Mesodermal cell (in vitro differentiated cells): ENCODE data around the gene SLC31A1.
A peak's percentile ranks its signal among the peaks of the same experiment; 100 is the strongest.
"Not testable (repeated sequence)": the region's sequence is repeated elsewhere in the genome, so short reads cannot be mapped to it uniquely, and the experiment has no call there.

Experiments
- H3K27ac ChIP-seq: 2 replicates; pipeline ENCODE4 v1.7.0; 2013; ENCODE audit warnings: mild to moderate bottlenecking, low read depth, low read length, moderate library complexity; ENCODE audit not compliant: severe bottlenecking
- H3K36me3 ChIP-seq: 2 replicates; pipeline ENCODE4 v1.7.1; 2013; ENCODE audit warnings: mild to moderate bottlenecking, low read length, moderate library complexity; ENCODE audit not compliant: control insufficient read depth, insufficient read depth
- H3K4me1 ChIP-seq: one replicate; pipeline ENCODE4 v1.7.1; 2013; ENCODE audit warnings: mild to moderate bottlenecking, low read length; ENCODE audit not compliant: insufficient read depth, control insufficient read depth, poor library complexity, severe bottlenecking
- H3K4me3 ChIP-seq: 2 replicates; pipeline ENCODE4 v1.7.0; 2013; ENCODE audit warnings: low read length, control low read depth, mild to moderate bottlenecking; ENCODE audit not compliant: insufficient read depth, poor library complexity, severe bottlenecking; ENCODE audit errors: extremely low read depth
- H3K9me3 ChIP-seq: 2 replicates; pipeline ENCODE4 v1.7.1; 2013; ENCODE audit warnings: mild to moderate bottlenecking, low read length, moderate library complexity; ENCODE audit not compliant: control insufficient read depth
- WGBS, 2 experiments: methylation state at CpG; one replicate each; pipeline ENCODE4 v1.1.5; 2013; ENCODE audit warnings: missing lambda C conversion rate in 2 of 2; ENCODE audit not compliant: insufficient coverage in 2 of 2; 5-methylcytosine and 5-hydroxymethylcytosine counted together

SLC31A1 gene

GRCh38 chr9:113219969-113220368 lies 1.4 kb upstream of the SLC31A1 start:
- no peak overlapping the region for H3K27ac ChIP-seq
- H3K4me1 ChIP-seq, result peaks cover 7% of the 10 kb centered on the region
- no peaks in the 10 kb centered on the region for H3K9me3 ChIP-seq
- peak overlapping the region; percentile 96 for H3K4me3 ChIP-seq
- peaks cover 5% of the 10 kb centered on the region for H3K36me3 ChIP-seq
- WGBS, 2 experiments, result 92% methylated on average over 1 of the region's 1 CpG; no CpG with 5 or more reads in 1 of the 2 experiments

- peaks cover 7% of the 10 kb centered on the region for H3K4me1 ChIP-seq
- H3K4me3 ChIP-seq, result peak overlapping the region; percentile 96
- no peaks in the 10 kb centered on the region for H3K9me3 ChIP-seq
- H3K36me3 ChIP-seq, result peaks cover 5% of the 10 kb centered on the region
- 5 to 15% methylated on average over 8 to 9 of the region's 11 CpGs for WGBS, 2 experiments
- peak overlapping the region; percentile 68 for H3K27ac ChIP-seq
Measured at GRCh38 chr9:113220467-113221002, 809 bp upstream of the SLC31A1 start.

- peaks cover 6% of the 10 kb centered on the region for H3K36me3 ChIP-seq
- H3K4me3 ChIP-seq, result peak overlapping the region; percentile 96
- H3K9me3 ChIP-seq, result no peaks in the 10 kb centered on the region
- H3K4me1 ChIP-seq, result peaks cover 7% of the 10 kb centered on the region
- 5 to 16% methylated on average over 13 to 14 of the region's 20 CpGs for WGBS, 2 experiments
- peak overlapping the region; percentile 44 for H3K27ac ChIP-seq
Measured at GRCh38 chr9:113221800-113222481, 597 bp downstream of the SLC31A1 start.

- no peaks in the 10 kb centered on the region for H3K9me3 ChIP-seq
- peak overlapping the region; percentile 96 for H3K4me3 ChIP-seq
- H3K27ac ChIP-seq, result no peak overlapping the region
- peaks cover 11% of the 10 kb centered on the region for H3K36me3 ChIP-seq
- WGBS, 2 experiments, result 72 to 78% methylated on average over 4 to 5 of the region's 5 CpGs
- H3K4me1 ChIP-seq, result peaks cover 7% of the 10 kb centered on the region
Measured at GRCh38 chr9:113222482-113222841, 1.1 kb downstream of the SLC31A1 start.

- Histone ChIP-seq H3K4me1 (peaks cover 7% of the 10 kb centered on the region), H3K4me3 (no peak overlapping the region), H3K9me3 (no peaks in the 10 kb centered on the region), H3K27ac (no peak overlapping the region), H3K36me3 (peaks cover 21% of the 10 kb centered on the region)
- 100% methylated on average over 1 of the region's 2 CpGs; no CpG with 5 or more reads in 1 of the 2 experiments for WGBS, 2 experiments
Measured at GRCh38 chr9:113223963-113224362, 2.6 kb downstream of the SLC31A1 start.

- peaks cover 25% of the 10 kb centered on the region for H3K36me3 ChIP-seq
- H3K4me1 ChIP-seq, result peaks cover 7% of the 10 kb centered on the region
- no peak overlapping the region for H3K27ac ChIP-seq
- whole genome bisulfite sequencing, 2 experiments, result 77 to 89% methylated on average over 1 of the region's 1 CpG
- no peaks in the 10 kb centered on the region for H3K9me3 ChIP-seq
- H3K4me3 ChIP-seq, result no peak overlapping the region
Measured at GRCh38 chr9:113227436-113227835, 6.1 kb downstream of the SLC31A1 start.

- no peak overlapping the region for H3K4me3 ChIP-seq
- peaks cover 25% of the 10 kb centered on the region for H3K36me3 ChIP-seq
- H3K4me1 ChIP-seq, result no peaks in the 10 kb centered on the region
- no peaks in the 10 kb centered on the region for H3K9me3 ChIP-seq
- 100% methylated on average over 1 of the region's 3 CpGs; no CpG with 5 or more reads in 1 of the 2 experiments for WGBS, 2 experiments
- no peak overlapping the region for H3K27ac ChIP-seq
Measured at GRCh38 chr9:113228130-113228665, 6.9 kb downstream of the SLC31A1 start.

GRCh38 chr9:113231701-113232100 lies 10.4 kb downstream of the SLC31A1 start:
- H3K27ac ChIP-seq, result no peak overlapping the region
- no peaks in the 10 kb centered on the region for H3K4me1 ChIP-seq
- no peak overlapping the region for H3K4me3 ChIP-seq
- H3K9me3 ChIP-seq, result no peaks in the 10 kb centered on the region
- H3K36me3 ChIP-seq, result peaks cover 20% of the 10 kb centered on the region
- WGBS, 2 experiments, result 93% methylated on average over 2 of the region's 2 CpGs; no CpG with 5 or more reads in 1 of the 2 experiments

- WGBS, 2 experiments, result 92 to 93% methylated on average over 8 to 10 of the region's 10 CpGs
- not testable (repeated sequence) for H3K9me3 ChIP-seq, H3K4me1 ChIP-seq, H3K27ac ChIP-seq, H3K4me3 ChIP-seq, H3K36me3 ChIP-seq
Measured at GRCh38 chr9:113235701-113236255, 14.4 kb downstream of the SLC31A1 start.

- 95 to 100% methylated on average over 2 to 3 of the region's 4 CpGs for WGBS, 2 experiments
- no peaks in the 10 kb centered on the region for H3K36me3 ChIP-seq
- H3K4me3 ChIP-seq, result no peak overlapping the region
- no peaks in the 10 kb centered on the region for H3K9me3 ChIP-seq
- H3K27ac ChIP-seq, result no peak overlapping the region
- H3K4me1 ChIP-seq, result no peaks in the 10 kb centered on the region
Measured at GRCh38 chr9:113237026-113237425, 15.7 kb downstream of the SLC31A1 start.
